NCI-H1436 (cell line): ENCODE results near the gene PRDM16.

Source experiments
- DNase-seq: peaks from one replicate; lab custom pipeline; 2025; lab: John Stamatoyannopoulos, UW

Gene PRDM16

GRCh38 chr1:3463408-3463863 is 394.4 kb downstream of the PRDM16 start:
- DNase-seq = no peak

DNA sequence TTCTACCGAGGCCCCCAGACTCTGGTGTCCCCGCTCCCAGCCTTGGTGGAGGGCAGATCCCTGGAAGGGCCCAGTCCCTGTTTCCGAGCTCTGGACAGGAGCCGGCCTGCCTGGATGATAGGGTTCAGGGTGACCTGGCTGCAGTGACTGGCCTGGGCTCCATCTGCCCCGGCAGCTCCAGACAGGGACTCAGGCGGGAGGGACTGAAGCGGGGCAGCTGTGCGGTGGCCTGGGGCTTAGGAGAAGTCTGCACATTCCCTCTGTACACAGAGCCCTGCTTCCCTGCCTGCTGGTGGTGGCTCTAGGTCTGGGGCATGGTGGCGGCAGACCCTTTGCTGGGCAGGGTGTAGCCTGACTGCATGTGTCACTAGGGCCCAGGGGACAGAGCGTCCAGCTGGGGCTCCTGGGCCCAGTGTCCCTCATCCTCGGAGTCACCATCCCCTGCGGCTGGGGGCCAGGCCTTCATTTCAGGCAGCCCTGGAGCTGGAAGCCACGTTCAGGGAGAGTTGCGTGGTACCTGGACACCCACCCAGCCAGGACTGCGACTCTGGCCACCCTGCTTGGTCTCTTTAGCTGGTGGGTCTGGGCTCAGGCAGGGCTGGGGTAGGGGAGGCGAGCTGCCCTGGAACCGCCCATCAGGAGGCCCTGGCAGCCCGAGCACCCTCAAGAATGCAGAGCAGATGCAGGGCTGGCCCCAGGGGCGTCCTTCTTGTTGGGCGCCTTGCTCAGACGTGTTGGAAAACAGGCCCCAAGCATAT is 395.1 kb downstream of the PRDM16 start:
- DNase-seq = no peak

- DNase-seq = no peak
Observed at GRCh38 chr1:3464649-3465025, 395.6 kb downstream of the PRDM16 start.

- DNase-seq = no peak
Observed at GRCh38 chr1:3465091-3465934, 396.3 kb downstream of the PRDM16 start.

DNA sequence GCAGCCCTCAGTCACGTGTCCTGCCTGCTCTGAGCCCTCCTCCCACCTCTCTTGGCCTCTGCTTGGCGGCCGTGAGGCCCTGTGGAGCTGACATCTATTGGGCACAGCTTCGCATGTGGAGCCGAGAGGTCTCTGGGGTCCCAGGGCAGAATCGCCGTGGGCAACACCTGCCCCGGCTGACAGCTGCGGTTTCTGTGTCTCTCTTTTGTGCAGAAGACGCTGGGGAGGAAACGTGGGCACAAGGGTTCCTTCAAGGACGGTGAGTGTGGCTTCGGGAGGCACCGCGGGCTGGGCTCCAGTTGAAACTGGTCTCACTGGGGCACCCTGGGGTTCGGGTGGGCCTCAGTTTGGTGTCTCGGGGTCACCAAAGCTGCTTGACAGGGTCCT is 396.9 kb downstream of the PRDM16 start:
- no peak for DNase-seq

DNA sequence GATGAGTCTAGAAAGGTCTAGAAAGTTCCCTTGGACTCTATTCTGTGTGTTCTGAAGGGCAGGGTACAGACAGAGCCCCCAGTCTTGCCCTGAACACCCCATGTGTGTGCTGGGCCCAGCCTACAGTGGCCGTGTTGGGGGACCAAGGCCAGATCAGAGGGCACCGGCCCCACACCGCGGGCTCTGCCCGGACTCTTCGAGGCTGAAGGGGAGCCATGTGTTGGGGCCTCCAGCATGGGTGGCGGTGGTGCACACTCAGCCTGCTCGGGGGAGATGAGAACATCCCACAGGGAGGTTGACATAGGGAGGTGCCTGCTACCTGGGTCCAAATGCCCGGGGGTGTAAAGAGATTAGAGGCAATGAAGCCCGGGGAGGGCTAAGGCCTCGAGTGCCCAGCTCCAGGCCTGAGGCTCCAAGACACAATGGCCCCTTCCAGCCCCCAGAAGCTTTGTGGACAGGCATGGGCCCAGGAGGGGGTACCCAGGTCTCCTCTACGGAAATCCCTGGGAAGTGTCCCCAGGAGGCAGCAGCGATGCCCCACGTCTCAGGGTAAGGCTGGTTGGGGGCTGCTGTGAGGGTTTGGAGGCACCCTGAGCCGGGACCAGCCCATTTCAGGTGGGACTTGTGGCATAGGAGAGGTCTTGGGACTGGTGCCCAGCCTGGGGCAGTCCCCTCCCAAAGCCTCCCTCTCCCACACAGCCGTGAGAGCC is 397.5 kb downstream of the PRDM16 start:
- no peak for DNase-seq

GRCh38 chr1:3467096-3468036 is 398.4 kb downstream of the PRDM16 start:
- no peak for DNase-seq

- DNase-seq = no peak
Observed at GRCh38 chr1:3468236-3469103, 399.5 kb downstream of the PRDM16 start.

GRCh38 chr1:3469104-3469848 is 400.3 kb downstream of the PRDM16 start:
- DNase-seq = no peak

- DNase-seq = no peak
Observed at GRCh38 chr1:3469849-3470649, 401.0 kb downstream of the PRDM16 start.

- no peak for DNase-seq
Observed at GRCh38 chr1:3470650-3471355, 401.8 kb downstream of the PRDM16 start.

GRCh38 chr1:3471356-3472087 is 402.5 kb downstream of the PRDM16 start:
- no peak for DNase-seq

GRCh38 chr1:3472088-3472850 is 403.3 kb downstream of the PRDM16 start:
- DNase-seq = no peak

DNA sequence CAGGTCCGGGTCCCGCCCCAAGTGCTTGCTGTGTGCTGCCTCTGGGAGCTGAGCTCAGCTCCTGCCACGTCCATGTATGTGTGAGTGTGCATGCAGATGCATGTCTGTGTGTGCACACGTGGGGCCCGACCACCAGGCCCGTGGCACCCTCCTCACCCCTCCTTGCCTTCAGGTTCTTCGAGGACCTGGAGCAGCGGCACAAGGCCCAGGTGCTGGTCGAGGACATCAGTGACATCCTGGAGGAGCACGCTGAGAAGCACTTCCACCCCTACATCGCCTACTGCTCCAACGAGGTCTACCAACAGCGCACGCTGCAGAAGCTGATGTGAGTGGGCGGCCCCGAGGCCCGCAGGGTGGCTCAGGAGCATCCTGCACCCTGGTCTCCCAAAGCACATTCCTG is 403.9 kb downstream of the PRDM16 start:
- no peak for DNase-seq

- DNase-seq = no peak
Observed at GRCh38 chr1:3473381-3473844, 404.4 kb downstream of the PRDM16 start.

- DNase-seq = no peak
Observed at GRCh38 chr1:3474016-3474415, 405.0 kb downstream of the PRDM16 start.

GRCh38 chr1:3474421-3474820 is 405.4 kb downstream of the PRDM16 start:
- DNase-seq = no peak
